ENCODE data around the gene AP4S1. TPM values are rescaled to one million over a fixed set of nuclear protein-coding genes. Genes with fewer than 3 reads are reported as not detected.
"Not testable (repeated sequence)": the region's sequence is repeated elsewhere in the genome, so short reads cannot be mapped to it uniquely, and the experiment has no call there.

AP4S1 gene, protein sequence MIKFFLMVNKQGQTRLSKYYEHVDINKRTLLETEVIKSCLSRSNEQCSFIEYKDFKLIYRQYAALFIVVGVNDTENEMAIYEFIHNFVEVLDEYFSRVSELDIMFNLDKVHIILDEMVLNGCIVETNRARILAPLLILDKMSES
- 5.5 and 8.0 TPM in 2 replicates for polyA plus RNA-seq (2011; rRNA removed)
- 4.1 and 4.8 TPM in 2 replicates for polyA minus RNA-seq (2011; rRNA and poly(A)+ RNA removed)

DNA sequence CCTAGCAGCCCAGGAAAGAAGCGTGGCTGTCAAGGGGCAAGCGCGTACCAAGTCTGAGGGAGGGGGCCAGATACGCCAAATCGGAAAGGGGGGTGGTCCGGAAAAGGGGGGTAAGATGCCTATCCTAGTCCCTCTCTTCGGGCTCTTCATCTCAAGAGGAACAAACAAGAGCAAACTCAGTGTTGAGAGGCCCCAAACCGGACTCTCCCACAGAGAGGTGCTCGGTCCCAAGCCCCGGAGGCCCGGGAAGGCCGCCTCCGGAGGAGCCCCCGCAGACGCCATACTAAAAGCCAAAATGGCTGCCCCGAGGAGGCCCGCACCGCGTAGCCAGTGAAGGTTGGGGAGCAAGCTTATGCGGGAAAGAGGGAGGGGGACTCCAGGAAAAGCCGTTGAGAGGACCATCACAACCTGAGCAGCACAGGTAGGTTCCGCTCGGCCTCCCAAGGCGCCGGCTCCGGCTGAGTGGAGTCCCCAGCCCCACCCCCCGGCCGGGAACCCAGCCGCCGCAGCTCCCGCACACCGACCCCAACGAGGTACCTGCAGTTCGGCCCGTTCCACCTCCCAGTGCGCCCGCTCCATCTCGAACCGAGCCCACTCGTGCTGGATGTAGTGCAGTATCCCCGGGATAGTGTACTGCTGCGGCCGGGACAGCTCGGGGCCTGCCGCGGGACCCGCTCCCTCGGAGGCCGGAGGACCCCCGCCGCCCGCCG lies at the start of gene AP4S1:
Gene AP4S1 (plus strand): TSS at position 283 of the 710 bp plus-strand sequence. CDS start 40,548 bp downstream, outside the sequence.
- ChIA-PET CTCF (interaction anchor here (0.7 kb wide), 1 partner anchor 44 kb away, joined by 4 read pairs; no protein-coding TSS in a partner anchor), POLR2A (interaction anchor here (0.6 to 1.6 kb wide), 9 partner anchors 12 to 67 kb away, joined by 3 to 11 read pairs (median 3); no protein-coding TSS in a partner anchor)
- no peak for DNase-seq (ENCODE audit: low read depth, low spot score)
- TF ChIP-seq CTCF (IDR thresholded peaks at IDR 0.05; ENCODE audit: low read depth, low read length), result no peak
- no peaks in the 10 kb centered on the region for H3K27me3 ChIP-seq (ENCODE audit: control insufficient read depth, insufficient read depth, low read length)
- H3K4me3 ChIP-seq (ENCODE audit: low read depth, low read length), result peak within 1 kb of the TSS; percentile 93
- peak within 1 kb of the TSS; percentile 95 for H3K27ac ChIP-seq (ENCODE audit: low read depth, low read length)
- no peaks in the 10 kb centered on the region for H3K9me3 ChIP-seq (ENCODE audit: control insufficient read depth, insufficient read depth, low read length)

GRCh38 chr14:30977752-30978151 lies 47.7 kb upstream of the AP4S1 start:
- no peaks in the 10 kb centered on the region for H3K27me3 ChIP-seq (ENCODE audit: control insufficient read depth, insufficient read depth, low read length)
- no peak overlapping the region for H3K4me3 ChIP-seq (ENCODE audit: low read depth, low read length)
- no peak for TF ChIP-seq CTCF (IDR thresholded peaks at IDR 0.05; ENCODE audit: low read depth, low read length)
- H3K27ac ChIP-seq (ENCODE audit: low read depth, low read length), result no peak overlapping the region
- no peaks in the 10 kb centered on the region for H3K9me3 ChIP-seq (ENCODE audit: control insufficient read depth, insufficient read depth, low read length)
- ChIA-PET CTCF (interaction anchor here (0.6 kb wide), 1 partner anchor 100 kb away, joined by 3 read pairs; no protein-coding TSS in a partner anchor), POLR2A (no interaction called here)
- no peak for DNase-seq (ENCODE audit: low read depth, low spot score)

- H3K27ac ChIP-seq (ENCODE audit: low read depth, low read length), result peak overlapping the region; percentile 25
- peak; percentile 67 for TF ChIP-seq CTCF (IDR thresholded peaks at IDR 0.05; ENCODE audit: low read depth, low read length)
- POLR2A ChIA-PET; H3K4me3 ChIP-seq (ENCODE audit: low read depth, low read length); H3K27me3 ChIP-seq (ENCODE audit: control insufficient read depth, insufficient read depth, low read length); H3K9me3 ChIP-seq (ENCODE audit: control insufficient read depth, insufficient read depth, low read length): not testable (repeated sequence)
- CTCF ChIA-PET, result interaction anchor here (0.7 to 1.9 kb wide), 9 partner anchors 10 to 356 kb away, joined by 3 to 8 read pairs (median 4); no protein-coding TSS in a partner anchor
- DNase-seq (ENCODE audit: low read depth, low spot score), result peak; percentile 42
Measured at GRCh38 chr14:30980106-30980704, 45.2 kb upstream of the AP4S1 start.

DNA sequence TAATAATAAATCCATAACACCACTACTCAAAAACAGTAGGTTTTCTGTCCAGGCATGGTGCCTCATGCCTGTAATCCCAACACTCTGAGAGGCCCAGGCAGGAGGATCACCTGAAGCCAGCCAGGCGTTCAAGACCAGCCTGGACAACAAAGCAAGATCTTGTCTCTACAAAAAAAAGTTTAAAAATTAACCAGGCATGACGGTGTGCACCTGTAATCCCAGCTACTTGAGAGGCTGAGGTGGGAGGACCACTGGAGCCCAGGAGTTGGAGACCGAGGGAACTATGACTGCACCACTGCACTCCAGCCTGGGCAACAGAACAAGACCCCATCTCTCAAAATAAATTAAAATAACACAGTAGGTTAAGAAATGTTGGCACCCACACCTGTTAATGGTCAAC lies 44.5 kb upstream of the AP4S1 start:
- POLR2A ChIA-PET, result no interaction called here

More for the DNA sequence above, 44.5 kb upstream of the AP4S1 start:
- DNase-seq (ENCODE audit: low read depth, low spot score), result no peak
- H3K9me3 ChIP-seq (ENCODE audit: control insufficient read depth, insufficient read depth, low read length), result no peaks in the 10 kb centered on the region
- TF ChIP-seq CTCF (IDR thresholded peaks at IDR 0.05; ENCODE audit: low read depth, low read length), result no peak
- H3K27me3 ChIP-seq (ENCODE audit: control insufficient read depth, insufficient read depth, low read length), result no peaks in the 10 kb centered on the region
- H3K4me3 ChIP-seq (ENCODE audit: low read depth, low read length), result no peak overlapping the region
- H3K27ac ChIP-seq (ENCODE audit: low read depth, low read length), result no peak overlapping the region
- CTCF ChIA-PET, result interaction anchor here (0.7 to 1.9 kb wide), 4 partner anchors 11 to 136 kb away, joined by 3 to 8 read pairs (median 4); no protein-coding TSS in a partner anchor

All from AG04450 (cell line).